Muscle layer of duodenum (tissue), 2 donors: ENCODE results near the gene TPRA1.

ENCODE experiments used
- H3K27ac ChIP-seq: one replicate; pipeline ENCODE4 v1.7.0; 2013; ENCODE audit warnings: mild to moderate bottlenecking, low read length
- H3K27me3 ChIP-seq: one replicate; pipeline ENCODE4 v1.7.0; 2013; ENCODE audit warnings: low read depth, mild to moderate bottlenecking, control low read depth, low read length
- H3K36me3 ChIP-seq, 2 donors: one replicate each; pipeline ENCODE4 v1.7.0; 2013; ENCODE audit warnings: low read length in 2 of 2, control low read depth in 1 of 2, mild to moderate bottlenecking in 1 of 2; ENCODE audit not compliant: insufficient read depth in 2 of 2, control insufficient read depth in 1 of 2
- H3K4me1 ChIP-seq, 2 donors: one replicate each; pipeline ENCODE4 v1.7.0; 2013; ENCODE audit warnings: low read length in 2 of 2, mild to moderate bottlenecking in 2 of 2, control low read depth in 1 of 2, moderate library complexity in 1 of 2; ENCODE audit not compliant: insufficient read depth in 2 of 2, control insufficient read depth in 1 of 2
- H3K4me3 ChIP-seq, 2 donors: one replicate each; pipeline ENCODE4 v1.7.0; 2013; ENCODE audit warnings: low read length in 2 of 2, low read depth in 1 of 2, mild to moderate bottlenecking in 1 of 2
- H3K9me3 ChIP-seq, 2 donors: one replicate each; pipeline ENCODE4 v1.7.0; 2013; ENCODE audit warnings: low read length in 2 of 2, control low read depth in 1 of 2, mild to moderate bottlenecking in 1 of 2; ENCODE audit not compliant: control insufficient read depth in 1 of 2
- donor health status: healthy.

The TPRA1 gene

DNA sequence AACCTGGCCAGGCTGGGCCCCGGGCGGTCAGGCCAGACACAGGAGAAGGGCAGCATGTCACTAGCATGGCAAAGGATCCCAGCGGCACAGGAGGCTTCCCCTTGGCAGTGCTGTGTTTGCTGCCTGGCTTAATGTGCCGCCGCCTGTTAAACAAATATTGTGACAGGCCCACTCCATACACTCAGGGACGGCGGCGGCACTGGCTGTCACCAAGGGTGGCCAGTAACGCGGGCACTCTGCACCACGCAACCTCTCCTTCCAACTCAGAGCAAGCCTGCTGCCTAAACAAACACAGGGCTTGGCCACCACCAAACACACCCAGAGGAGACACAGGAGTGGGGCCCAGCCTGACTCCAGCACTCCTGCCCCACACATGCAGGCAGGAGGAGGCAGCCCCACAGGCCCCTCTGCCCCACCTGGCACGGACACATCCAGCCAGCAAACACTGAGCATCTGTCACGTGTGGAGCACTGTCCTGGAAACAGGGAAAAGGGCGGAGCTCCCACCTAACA is 48.0 kb downstream of the TPRA1 start:
- Histone ChIP-seq H3K36me3 (no peaks in the 10 kb centered on the region), H3K27me3 (no peaks in the 10 kb centered on the region), H3K27ac (no peak overlapping the region), H3K4me3 (no peak overlapping the region), H3K4me1 (peaks cover 0 to 10% of the 10 kb centered on the region in 2 donors), H3K9me3 (no peaks in the 10 kb centered on the region)

- no peak overlapping the region for H3K27ac ChIP-seq
- H3K4me1 ChIP-seq = peaks cover 0 to 6% of the 10 kb centered on the region in 2 donors
These were observed 49.2 kb downstream of the TPRA1 start for GRCh38 chr3:127541320-127541719.

GRCh38 chr3:127539366-127540060 is 51.0 kb downstream of the TPRA1 start:
- Histone ChIP-seq H3K36me3 (no peaks in the 10 kb centered on the region), H3K9me3 (no peaks in the 10 kb centered on the region), H3K4me3 (no peak overlapping the region), H3K4me1 (peaks cover 0 to 2% of the 10 kb centered on the region in 2 donors), H3K27me3 (no peaks in the 10 kb centered on the region), H3K27ac (no peak overlapping the region)

More at GRCh38 chr3:127541320-127541719, 49.2 kb downstream of the TPRA1 start:
- Histone ChIP-seq H3K27me3 (no peaks in the 10 kb centered on the region), H3K4me3 (no peak overlapping the region), H3K36me3 (no peaks in the 10 kb centered on the region), H3K9me3 (no peaks in the 10 kb centered on the region)

GRCh38 chr3:127538569-127538968 is 52.0 kb downstream of the TPRA1 start:
- Histone ChIP-seq H3K27ac (no peak overlapping the region), H3K9me3 (no peaks in the 10 kb centered on the region)

GRCh38 chr3:127536830-127537812 is 53.4 kb downstream of the TPRA1 start:
- no peak overlapping the region for H3K4me3 ChIP-seq
- no peak overlapping the region for H3K27ac ChIP-seq
- no peaks in the 10 kb centered on the region for H3K27me3 ChIP-seq
- H3K36me3 ChIP-seq = no peaks in the 10 kb centered on the region
- H3K4me1 ChIP-seq = no peaks in the 10 kb centered on the region
- H3K9me3 ChIP-seq = no peaks in the 10 kb centered on the region

More at GRCh38 chr3:127538569-127538968, 52.0 kb downstream of the TPRA1 start:
- no peaks in the 10 kb centered on the region for H3K4me1 ChIP-seq
- no peak overlapping the region for H3K4me3 ChIP-seq
- no peaks in the 10 kb centered on the region for H3K36me3 ChIP-seq
- H3K27me3 ChIP-seq = no peaks in the 10 kb centered on the region

DNA sequence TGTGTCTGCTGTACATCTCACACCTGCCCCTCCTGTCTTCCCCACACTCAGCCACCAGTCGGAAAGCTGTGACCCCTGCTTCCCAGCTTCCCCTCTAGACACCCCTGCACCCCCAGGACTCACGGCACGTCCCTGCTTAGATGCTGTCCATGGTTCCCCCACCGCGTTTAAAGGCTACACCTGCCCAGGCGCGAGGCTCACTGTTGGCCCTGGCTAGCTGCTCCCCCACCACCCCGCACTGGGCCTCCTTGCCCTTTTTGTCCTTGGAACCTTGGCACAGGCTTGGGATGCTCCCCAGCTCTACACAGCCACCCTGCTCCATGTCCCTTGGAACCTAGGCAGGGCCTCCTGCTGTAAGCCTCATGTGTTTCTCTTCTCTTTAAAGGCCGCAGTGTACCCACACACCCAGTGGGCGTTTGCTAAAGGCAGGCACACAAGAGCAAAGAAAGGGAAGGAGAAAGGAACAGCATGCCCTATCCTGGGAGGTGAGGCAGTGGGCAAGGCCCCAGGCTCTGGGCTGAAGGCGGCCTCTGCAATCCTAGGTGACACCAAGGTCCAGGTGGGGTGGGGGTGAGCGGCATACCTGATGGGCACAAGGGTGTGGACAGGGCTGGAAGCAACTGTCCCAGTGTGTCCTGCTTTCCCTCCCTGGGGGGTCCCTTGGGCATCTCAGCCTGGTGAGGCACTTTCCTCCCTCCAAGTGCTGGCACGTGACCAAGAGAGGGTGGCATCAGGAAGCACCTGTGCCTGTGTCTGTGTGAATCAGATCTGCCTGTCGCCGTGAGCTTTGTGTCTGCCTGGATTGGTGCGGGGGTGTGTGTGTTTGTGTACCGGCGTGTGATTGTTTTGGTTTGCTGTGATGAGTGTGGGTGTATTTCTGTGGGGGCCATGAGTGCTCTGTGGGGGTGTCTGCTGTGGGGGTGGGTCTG is 54.4 kb downstream of the TPRA1 start:
- no peak overlapping the region for H3K27ac ChIP-seq
- no peak overlapping the region for H3K4me3 ChIP-seq
- H3K9me3 ChIP-seq = no peaks in the 10 kb centered on the region
- no peaks in the 10 kb centered on the region for H3K4me1 ChIP-seq
- H3K27me3 ChIP-seq = no peaks in the 10 kb centered on the region
- H3K36me3 ChIP-seq = no peaks in the 10 kb centered on the region

DNA sequence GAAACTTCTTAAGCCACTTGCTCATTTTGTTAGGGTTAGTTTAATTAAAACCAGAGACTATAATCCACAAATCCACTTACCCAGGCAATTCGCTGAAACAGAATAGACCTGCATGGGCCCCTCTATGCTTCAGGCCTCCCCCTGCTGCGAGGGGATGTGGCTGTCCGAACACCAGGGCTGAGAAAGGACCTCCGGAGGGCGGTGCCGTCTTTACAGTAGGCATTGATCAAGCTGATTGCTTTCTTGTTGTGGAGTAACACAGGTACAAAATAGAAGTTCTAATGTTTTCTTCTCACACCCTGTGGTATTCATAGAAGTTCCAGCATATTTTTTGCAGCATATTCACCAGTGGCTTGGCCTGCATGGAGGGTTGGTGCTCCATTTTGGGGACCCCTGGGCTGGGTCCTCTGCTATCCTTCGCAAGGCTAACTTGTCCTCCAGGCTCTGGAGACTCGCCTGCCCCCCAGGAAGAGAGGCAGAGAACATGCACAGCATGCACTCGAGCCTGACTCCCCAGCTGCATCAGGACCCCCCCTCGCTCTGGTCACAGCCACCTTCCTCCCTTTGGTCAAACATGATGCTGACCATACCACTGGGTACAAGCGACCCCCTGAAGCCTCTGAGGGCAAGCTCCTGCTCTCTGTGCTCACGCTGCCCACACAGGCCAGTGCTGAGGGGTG is 55.3 kb downstream of the TPRA1 start:
- no peaks in the 10 kb centered on the region for H3K4me1 ChIP-seq

GRCh38 chr3:127534564-127534963 is 56.0 kb downstream of the TPRA1 start:
- no peaks in the 10 kb centered on the region for H3K27me3 ChIP-seq
- no peaks in the 10 kb centered on the region for H3K4me1 ChIP-seq
- no peak overlapping the region for H3K4me3 ChIP-seq
- H3K9me3 ChIP-seq = no peaks in the 10 kb centered on the region
- H3K36me3 ChIP-seq = no peaks in the 10 kb centered on the region
- no peak overlapping the region for H3K27ac ChIP-seq

More for the DNA sequence above, 55.3 kb downstream of the TPRA1 start:
- Histone ChIP-seq H3K27ac (no peak overlapping the region), H3K36me3 (no peaks in the 10 kb centered on the region), H3K9me3 (no peaks in the 10 kb centered on the region), H3K4me3 (no peak overlapping the region), H3K27me3 (no peaks in the 10 kb centered on the region)

DNA sequence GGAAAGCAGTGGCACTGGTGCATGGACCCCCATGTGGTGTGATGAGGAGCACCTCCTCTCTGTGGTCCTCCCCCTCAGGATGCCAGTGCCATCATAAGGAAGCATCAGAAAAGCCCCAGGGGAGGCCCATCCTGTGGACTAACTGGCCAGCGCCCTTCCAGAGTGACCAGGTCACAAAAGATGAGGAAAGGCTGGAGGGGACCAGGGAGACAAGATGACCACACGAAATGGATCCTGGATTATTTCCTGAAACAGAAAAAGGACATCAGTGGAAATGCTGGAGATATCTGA is 56.4 kb downstream of the TPRA1 start:
- no peaks in the 10 kb centered on the region for H3K27me3 ChIP-seq
- no peaks in the 10 kb centered on the region for H3K36me3 ChIP-seq
- H3K27ac ChIP-seq = no peak overlapping the region
- H3K9me3 ChIP-seq = no peaks in the 10 kb centered on the region
- H3K4me1 ChIP-seq = no peaks in the 10 kb centered on the region
- H3K4me3 ChIP-seq = no peak overlapping the region

DNA sequence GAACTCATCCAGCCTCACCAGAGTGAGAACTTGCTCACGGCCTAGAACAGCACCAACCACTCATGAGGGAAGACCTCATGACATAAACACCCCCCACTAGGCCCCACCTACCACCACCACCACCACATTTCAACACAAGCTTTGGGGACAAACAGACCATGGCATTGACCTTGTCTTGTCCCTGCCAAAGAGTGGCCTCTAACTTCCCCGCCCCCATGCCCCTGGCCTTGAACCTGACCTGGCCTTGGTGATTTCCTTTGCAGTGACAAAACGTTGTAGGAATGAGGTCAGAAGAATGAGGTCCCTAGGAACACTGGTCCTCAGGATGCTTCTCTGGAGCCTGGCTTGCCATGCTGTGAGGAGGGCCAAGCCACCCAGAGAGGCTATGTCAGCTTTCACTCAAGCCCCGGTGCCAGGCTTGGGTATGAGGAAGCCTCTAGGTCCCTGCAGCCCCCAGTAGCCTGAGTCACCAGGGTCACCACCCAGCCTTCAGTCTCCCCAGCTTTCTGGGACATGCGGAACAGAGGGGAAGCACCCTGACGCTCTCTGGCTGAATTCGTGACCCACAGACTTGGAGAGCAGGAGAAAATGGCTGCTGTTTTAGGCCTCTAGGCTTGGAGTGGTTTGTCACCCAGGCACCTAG is 57.9 kb downstream of the TPRA1 start:
- Histone ChIP-seq H3K4me3 (no peak overlapping the region), H3K36me3 (no peaks in the 10 kb centered on the region), H3K27me3 (no peaks in the 10 kb centered on the region), H3K4me1 (no peaks in the 10 kb centered on the region), H3K27ac (no peak overlapping the region), H3K9me3 (no peaks in the 10 kb centered on the region)
